Uterus (tissue), 2 donors: Measurements from ENCODE around the gene CCL1.

Experiments used
- POLR2A ChIP-seq, 2 donors: fragments of 450-650 bp; IDR thresholded peaks; one replicate each; pipeline ENCODE4 v1.6.1; 2016; ENCODE audit warnings: antibody characterized with exemption in 2 of 2, mild to moderate bottlenecking in 1 of 2, moderate library complexity in 1 of 2
- TF ChIP-seq, protein P1 (sequence below), 4 experiments: fragments of 200-600 bp in 2 of 4; fragments of 450-650 bp in 2 of 4; sonication (generic) in 2 of 4; IDR thresholded peaks; one replicate each; pipeline ENCODE4 v1.5.1; 2016 to 2019; ENCODE audit warnings: antibody characterized with exemption in 4 of 4, mild to moderate bottlenecking in 2 of 4, moderate library complexity in 1 of 4

- TF ChIP-seq, protein P1, sequence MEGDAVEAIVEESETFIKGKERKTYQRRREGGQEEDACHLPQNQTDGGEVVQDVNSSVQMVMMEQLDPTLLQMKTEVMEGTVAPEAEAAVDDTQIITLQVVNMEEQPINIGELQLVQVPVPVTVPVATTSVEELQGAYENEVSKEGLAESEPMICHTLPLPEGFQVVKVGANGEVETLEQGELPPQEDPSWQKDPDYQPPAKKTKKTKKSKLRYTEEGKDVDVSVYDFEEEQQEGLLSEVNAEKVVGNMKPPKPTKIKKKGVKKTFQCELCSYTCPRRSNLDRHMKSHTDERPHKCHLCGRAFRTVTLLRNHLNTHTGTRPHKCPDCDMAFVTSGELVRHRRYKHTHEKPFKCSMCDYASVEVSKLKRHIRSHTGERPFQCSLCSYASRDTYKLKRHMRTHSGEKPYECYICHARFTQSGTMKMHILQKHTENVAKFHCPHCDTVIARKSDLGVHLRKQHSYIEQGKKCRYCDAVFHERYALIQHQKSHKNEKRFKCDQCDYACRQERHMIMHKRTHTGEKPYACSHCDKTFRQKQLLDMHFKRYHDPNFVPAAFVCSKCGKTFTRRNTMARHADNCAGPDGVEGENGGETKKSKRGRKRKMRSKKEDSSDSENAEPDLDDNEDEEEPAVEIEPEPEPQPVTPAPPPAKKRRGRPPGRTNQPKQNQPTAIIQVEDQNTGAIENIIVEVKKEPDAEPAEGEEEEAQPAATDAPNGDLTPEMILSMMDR (IDR thresholded peaks at IDR 0.05) = no peak
- no peak for TF ChIP-seq POLR2A (IDR thresholded peaks at IDR 0.05)
These were observed 11.9 kb downstream of the CCL1 start for GRCh38 chr17:34351096-34351495.
